GM18526 (cell line): Measurements from ENCODE around the gene CNTNAP2.

Experiments
- POLR2A ChIP-seq: IDR thresholded peaks from 3 replicates; pipeline ENCODE4 v1.6.1; 2011; ENCODE audit not compliant: insufficient read length; ENCODE audit errors: extremely low read depth

The CNTNAP2 gene

GRCh38 chr7:146548816-146549215 is 432.2 kb downstream of the CNTNAP2 start:
- no peak for TF ChIP-seq POLR2A

- no peak for TF ChIP-seq POLR2A
Measured at GRCh38 chr7:146554556-146554955, 438.0 kb downstream of the CNTNAP2 start.

- TF ChIP-seq POLR2A = no peak
Measured at GRCh38 chr7:146557971-146558469, 441.4 kb downstream of the CNTNAP2 start.

GRCh38 chr7:146565872-146566271 is 449.3 kb downstream of the CNTNAP2 start:
- no peak for TF ChIP-seq POLR2A

GRCh38 chr7:146575903-146576302 is 459.3 kb downstream of the CNTNAP2 start:
- TF ChIP-seq POLR2A = no peak

- no peak for TF ChIP-seq POLR2A
Measured at GRCh38 chr7:146591976-146592375, 475.4 kb downstream of the CNTNAP2 start.

GRCh38 chr7:146606628-146607027 is 490.0 kb downstream of the CNTNAP2 start:
- TF ChIP-seq POLR2A = no peak

GRCh38 chr7:146619641-146620040 is 503.0 kb downstream of the CNTNAP2 start:
- TF ChIP-seq POLR2A = no peak

GRCh38 chr7:146626912-146627311 is 510.3 kb downstream of the CNTNAP2 start:
- no peak for TF ChIP-seq POLR2A

GRCh38 chr7:146635205-146636032 is 518.8 kb downstream of the CNTNAP2 start:
- no peak for TF ChIP-seq POLR2A

- no peak for TF ChIP-seq POLR2A
Measured at GRCh38 chr7:146636033-146636356, 519.4 kb downstream of the CNTNAP2 start.

- TF ChIP-seq POLR2A = no peak
Measured at GRCh38 chr7:146636581-146636980, 520.0 kb downstream of the CNTNAP2 start.

- no peak for TF ChIP-seq POLR2A
Measured at GRCh38 chr7:146639291-146639690, 522.7 kb downstream of the CNTNAP2 start.

- no peak for TF ChIP-seq POLR2A
Measured at GRCh38 chr7:146641491-146641890, 524.9 kb downstream of the CNTNAP2 start.

GRCh38 chr7:146645383-146645976 is 528.9 kb downstream of the CNTNAP2 start:
- no peak for TF ChIP-seq POLR2A

- no peak for TF ChIP-seq POLR2A
Measured at GRCh38 chr7:146647445-146647844, 530.8 kb downstream of the CNTNAP2 start.
